Astrocyte of the spinal cord (primary cell): ENCODE data around the gene DZIP1L.
"Not testable (repeated sequence)": the region's sequence is repeated elsewhere in the genome, so short reads cannot be mapped to it uniquely, and the experiment has no call there.

ENCODE experiments used
- DNase-seq: peaks from one replicate; pipeline ENCODE4 v3.0.0; 2011; ENCODE audit warnings: low read depth, low spot score
- H3K4me3 ChIP-seq: 2 replicates; pipeline ENCODE4 v1.5.1; 2011; ENCODE audit warnings: low read depth, mild to moderate bottlenecking, low read length, moderate library complexity
- in situ Hi-C: cut with HindIII; loops from 2 replicates; pipeline ENCODE4 v1.10.0; 2017; ENCODE audit warnings: low sequenced_read_pairs
- TF ChIP-seq, protein P1 (sequence below): IDR thresholded peaks from 2 replicates; pipeline ENCODE4 v1.5.1; 2012; ENCODE audit warnings: low read depth, mild to moderate bottlenecking, low read length, inconsistent platforms

The DZIP1L gene

DNA sequence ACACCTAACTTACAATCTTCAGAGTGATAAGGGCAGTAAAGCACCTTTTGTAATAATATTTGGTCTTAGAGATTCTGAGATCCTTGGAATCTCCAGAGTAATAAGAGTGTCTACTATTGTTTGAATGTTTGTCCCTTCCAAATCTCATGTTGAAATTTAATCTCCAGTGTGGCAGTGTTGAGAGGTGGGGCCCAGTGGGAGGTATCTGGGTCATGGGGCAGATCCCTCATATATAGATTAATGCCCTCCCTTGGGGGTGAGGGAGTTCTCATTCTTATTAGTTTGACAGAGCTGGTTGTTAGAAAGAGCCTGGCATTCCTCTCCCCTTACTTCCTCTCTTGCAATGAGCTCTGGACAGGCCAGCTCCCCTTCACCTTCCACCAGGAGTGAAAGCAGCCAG lies 16.0 kb downstream of the DZIP1L start:
- in situ Hi-C loops, result no loop called here
- TF ChIP-seq, protein P1, sequence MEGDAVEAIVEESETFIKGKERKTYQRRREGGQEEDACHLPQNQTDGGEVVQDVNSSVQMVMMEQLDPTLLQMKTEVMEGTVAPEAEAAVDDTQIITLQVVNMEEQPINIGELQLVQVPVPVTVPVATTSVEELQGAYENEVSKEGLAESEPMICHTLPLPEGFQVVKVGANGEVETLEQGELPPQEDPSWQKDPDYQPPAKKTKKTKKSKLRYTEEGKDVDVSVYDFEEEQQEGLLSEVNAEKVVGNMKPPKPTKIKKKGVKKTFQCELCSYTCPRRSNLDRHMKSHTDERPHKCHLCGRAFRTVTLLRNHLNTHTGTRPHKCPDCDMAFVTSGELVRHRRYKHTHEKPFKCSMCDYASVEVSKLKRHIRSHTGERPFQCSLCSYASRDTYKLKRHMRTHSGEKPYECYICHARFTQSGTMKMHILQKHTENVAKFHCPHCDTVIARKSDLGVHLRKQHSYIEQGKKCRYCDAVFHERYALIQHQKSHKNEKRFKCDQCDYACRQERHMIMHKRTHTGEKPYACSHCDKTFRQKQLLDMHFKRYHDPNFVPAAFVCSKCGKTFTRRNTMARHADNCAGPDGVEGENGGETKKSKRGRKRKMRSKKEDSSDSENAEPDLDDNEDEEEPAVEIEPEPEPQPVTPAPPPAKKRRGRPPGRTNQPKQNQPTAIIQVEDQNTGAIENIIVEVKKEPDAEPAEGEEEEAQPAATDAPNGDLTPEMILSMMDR, result no peak
- H3K4me3 ChIP-seq, result no peak overlapping the region
- DNase-seq, result no peak

DNA sequence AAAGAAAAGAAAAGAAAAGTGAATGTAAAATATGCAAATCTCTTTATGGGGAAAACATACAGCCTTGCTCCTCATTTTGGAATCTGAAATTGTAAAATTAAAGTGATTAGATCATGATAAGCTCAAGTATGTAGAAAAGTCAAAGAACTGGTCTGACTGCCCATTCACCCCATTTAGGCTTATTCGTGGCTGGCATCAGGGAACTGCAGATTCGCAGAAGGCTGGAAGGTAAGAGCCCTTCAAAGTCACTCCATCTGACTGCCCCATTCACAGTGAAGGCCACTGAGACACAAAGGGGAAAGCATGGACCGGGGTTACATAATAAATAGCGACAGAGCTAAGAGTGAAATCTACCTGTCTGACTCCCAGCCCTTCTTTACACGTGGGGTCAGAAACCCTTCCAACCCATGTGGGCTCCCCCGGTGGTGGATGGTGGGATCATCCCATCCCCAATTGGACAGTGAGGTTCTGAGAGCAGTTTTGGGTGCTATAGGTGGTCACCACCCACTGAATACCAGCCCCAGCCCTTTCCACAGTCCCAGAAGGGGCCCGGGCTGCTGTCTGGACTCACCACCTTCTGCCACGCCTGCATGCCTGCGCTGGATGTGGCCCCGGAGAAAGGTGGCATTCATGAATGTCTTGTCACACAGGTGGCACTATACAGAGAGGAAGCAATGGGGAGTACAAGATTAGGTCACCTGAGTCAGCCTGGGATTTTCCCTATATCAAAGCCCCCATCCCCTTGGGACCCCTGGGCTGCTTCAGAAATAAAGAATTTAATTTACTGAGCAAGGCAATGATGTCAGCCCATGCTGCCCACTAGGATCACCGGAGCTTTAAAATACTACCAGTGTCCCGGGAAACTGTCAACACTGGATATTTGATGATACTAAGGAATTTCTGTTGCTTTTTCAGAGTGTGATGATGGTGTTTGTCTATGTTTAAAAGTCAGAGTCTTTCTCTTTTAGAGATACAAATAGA lies 17.9 kb downstream of the DZIP1L start:
- no peak for DNase-seq
- in situ Hi-C loops, result no loop called here
- H3K4me3 ChIP-seq, result no peak overlapping the region
- TF ChIP-seq, protein P1, result peak; percentile 56

DNA sequence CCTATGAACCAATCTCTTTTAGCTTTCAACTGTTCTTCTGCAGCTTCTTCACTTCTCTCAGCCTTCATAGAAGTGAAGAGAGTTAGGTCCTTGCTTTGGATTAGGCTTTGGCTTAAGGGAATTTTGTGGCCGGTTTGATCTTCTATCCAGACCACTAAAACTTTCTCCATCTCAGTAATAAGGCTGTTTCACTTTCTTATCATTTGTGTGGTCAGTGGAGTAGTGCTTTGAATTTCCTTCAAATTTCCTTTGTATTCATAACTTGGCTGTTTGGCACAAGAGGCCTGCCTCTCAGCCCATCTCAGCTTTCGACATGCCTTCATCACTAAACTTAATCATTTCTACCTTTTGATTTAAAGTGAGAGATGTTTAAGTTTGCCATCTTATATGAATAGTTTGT lies 21.7 kb downstream of the DZIP1L start:
- in situ Hi-C loops, result no loop called here
- DNase-seq, result no peak
- TF ChIP-seq, protein P1, result no peak
- no peak overlapping the region for H3K4me3 ChIP-seq

DNA sequence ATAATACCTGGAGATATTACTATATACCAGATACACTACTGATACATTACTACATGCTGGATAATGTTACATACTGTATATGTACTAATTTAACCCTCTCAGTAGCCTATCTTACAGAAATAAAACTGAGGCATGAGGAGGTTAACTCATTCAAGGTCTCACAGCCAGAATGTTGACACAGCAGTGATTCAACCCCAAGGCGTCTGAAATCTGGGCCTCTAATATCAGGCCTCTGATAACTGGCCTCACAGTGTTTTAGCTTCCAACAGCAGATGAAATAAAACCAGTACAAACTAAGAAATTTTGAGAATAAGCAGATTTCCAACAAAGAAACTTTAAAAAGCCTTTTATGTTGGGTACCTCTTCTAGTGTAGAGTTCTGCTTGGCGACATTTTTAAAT lies 23.4 kb downstream of the DZIP1L start:
- in situ Hi-C loops, result no loop called here
- TF ChIP-seq, protein P1, result no peak
- DNase-seq, result peak; percentile 62
- H3K4me3 ChIP-seq, result no peak overlapping the region

DNA sequence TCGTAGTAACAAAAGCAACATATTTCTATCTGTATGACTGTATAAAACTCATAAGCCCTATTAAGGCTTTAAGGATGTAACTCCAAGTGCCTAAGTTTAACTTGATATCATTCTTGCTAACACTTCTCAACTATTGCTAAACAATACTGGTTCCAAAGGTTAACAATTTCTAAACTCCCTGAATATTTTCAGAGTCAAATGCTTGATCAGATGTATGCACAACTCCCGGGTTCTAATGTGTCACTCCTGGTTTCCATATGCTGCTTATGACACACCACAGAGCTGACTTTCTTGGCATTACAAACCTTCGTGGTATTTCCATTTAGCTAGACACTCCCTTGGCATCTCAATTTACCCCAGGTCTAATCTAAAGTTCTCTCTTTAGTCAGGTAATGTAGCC lies 26.3 kb downstream of the DZIP1L start:
- in situ Hi-C loops, result no loop called here
- TF ChIP-seq, protein P1, result no peak
- H3K4me3 ChIP-seq, result no peak overlapping the region
- peak; percentile 32 for DNase-seq

DNA sequence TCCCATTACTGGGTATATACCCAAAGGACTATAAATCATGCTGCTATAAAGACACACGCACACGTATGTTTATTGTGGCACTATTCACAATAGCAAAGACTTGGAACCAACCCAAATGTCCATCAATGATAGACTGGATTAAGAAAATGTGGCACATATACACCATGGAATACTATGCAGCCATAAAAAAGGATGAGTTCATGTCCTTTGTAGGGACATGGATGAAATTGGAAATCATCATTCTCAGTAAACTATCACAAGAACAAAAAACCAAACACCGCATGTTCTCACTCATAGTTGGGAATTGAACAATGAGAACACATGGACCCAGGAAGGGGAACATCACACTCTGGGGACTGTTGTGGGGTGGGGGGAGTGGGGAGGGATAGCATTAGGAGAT lies 29.7 kb downstream of the DZIP1L start:
- DNase-seq, in situ Hi-C loops: not testable (repeated sequence)

DNA sequence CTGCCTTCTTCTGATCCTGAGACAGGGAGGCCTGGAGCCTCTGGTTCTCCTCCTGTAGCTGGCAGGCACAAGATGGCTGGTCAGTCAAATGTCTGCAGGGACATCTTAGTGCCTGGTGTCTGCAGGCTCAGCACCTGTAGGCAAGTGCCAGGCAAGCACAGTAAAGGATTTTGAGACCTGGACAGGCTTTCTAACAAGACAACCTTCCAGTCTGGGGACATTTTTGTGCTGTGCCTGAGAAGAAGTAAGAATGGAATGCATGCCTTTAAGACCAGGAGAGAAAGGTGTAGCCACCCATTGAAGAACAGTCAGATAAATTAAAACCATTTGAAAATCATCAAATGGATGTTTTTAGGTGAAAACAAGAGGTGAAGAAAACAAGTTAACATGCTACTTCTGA lies 31.2 kb downstream of the DZIP1L start:
- TF ChIP-seq, protein P1, result no peak
- no peak for DNase-seq
- H3K4me3 ChIP-seq, result no peak overlapping the region
- in situ Hi-C loops, result no loop called here

More for the DNA sequence above, 29.7 kb downstream of the DZIP1L start:
- H3K4me3 ChIP-seq, result not testable (repeated sequence)
